IMR-90 (cell line): ENCODE data around the gene MMAA.

ENCODE experiments used
- BHLHE40 ChIP-seq: fragments of 150-350 bp; IDR thresholded peaks from 2 replicates; pipeline ENCODE4 v1.6.1; 2016; ENCODE audit warnings: mild to moderate bottlenecking, low read depth, low read length
- CEBPB ChIP-seq: IDR thresholded peaks from 2 replicates; pipeline ENCODE4 v1.6.1; 2012; ENCODE audit warnings: low read depth, low read length, improper control_type of control experiment
- CTCF ChIP-seq: conservative IDR thresholded peaks from 2 replicates; pipeline ENCODE4 v1.5.1; 2012; ENCODE audit warnings: mild to moderate bottlenecking, low read depth, low read length, improper control_type of control experiment
- ELK1 ChIP-seq: fragments of 150-350 bp; IDR thresholded peaks from 2 replicates; pipeline ENCODE4 v1.6.1; 2016; ENCODE audit warnings: low read depth, mild to moderate bottlenecking, low read length, moderate library complexity, borderline replicate concordance
- FOS ChIP-seq: fragments of 150-350 bp; IDR thresholded peaks from 2 replicates; pipeline ENCODE4 v1.6.1; 2016; ENCODE audit warnings: low read depth, low read length
- MAFK ChIP-seq: IDR thresholded peaks from 2 replicates; pipeline ENCODE4 v1.6.1; 2012; ENCODE audit warnings: low read depth, low read length, improper control_type of control experiment
- MXI1 ChIP-seq: IDR thresholded peaks from 2 replicates; pipeline ENCODE4 v1.6.1; 2012; ENCODE audit warnings: low read depth, mild to moderate bottlenecking, low read length, moderate library complexity, borderline replicate concordance
- NFE2L2 ChIP-seq: fragments of 150-350 bp; IDR thresholded peaks from 2 replicates; pipeline ENCODE4 v1.6.1; 2016; ENCODE audit warnings: low read depth, mild to moderate bottlenecking, low read length
- POLR2A ChIP-seq: IDR thresholded peaks from 2 replicates; pipeline ENCODE4 v1.6.1; 2012; ENCODE audit warnings: mild to moderate bottlenecking, low read depth, low read length
- RAD21 ChIP-seq: IDR thresholded peaks from 2 replicates; pipeline ENCODE4 v1.6.1; 2012; ENCODE audit warnings: low read length, improper control_type of control experiment
- RCOR1 ChIP-seq: IDR thresholded peaks from 2 replicates; pipeline ENCODE4 v1.6.1; 2012; ENCODE audit warnings: mild to moderate bottlenecking, low read length, improper control_type of control experiment; ENCODE audit not compliant: insufficient replicate concordance
- RFX5 ChIP-seq: IDR thresholded peaks from 2 replicates; pipeline ENCODE4 v1.8.0; 2012; ENCODE audit warnings: low read depth, mild to moderate bottlenecking, low read length, moderate library complexity
- SMC3 ChIP-seq: fragments of 150-350 bp; IDR thresholded peaks from 2 replicates; pipeline ENCODE4 v1.6.1; 2016; ENCODE audit warnings: low read depth, mild to moderate bottlenecking, antibody characterized with exemption, low read length, moderate library complexity
- USF2 ChIP-seq: fragments of 150-350 bp; IDR thresholded peaks from 2 replicates; pipeline ENCODE4 v1.6.1; 2017; ENCODE audit warnings: mild to moderate bottlenecking, antibody characterized with exemption, low read length, low read depth

GRCh38 chr4:145635117-145635516 is 15.9 kb downstream of the MMAA start:
- TF ChIP-seq CTCF (no peak), POLR2A (no peak), CEBPB (no peak), NFE2L2 (no peak), RAD21 (no peak), MXI1 (no peak), SMC3 (no peak), USF2 (no peak), MAFK (no peak), BHLHE40 (no peak), RFX5 (no peak), FOS (no peak), ELK1 (no peak), RCOR1 (no peak)
